Breast epithelium (tissue), 3 donors: Measurements from ENCODE around the gene MORN1.

ENCODE experiments used
- CTCF ChIP-seq, 3 donors: fragments of 450-650 bp; IDR thresholded peaks; one replicate each; pipeline ENCODE4 v1.5.1; 2016 to 2017; ENCODE audit warnings: antibody characterized with exemption in 3 of 3, mild to moderate bottlenecking in 3 of 3, moderate library complexity in 3 of 3
- POLR2A ChIP-seq: fragments of 450-650 bp; IDR thresholded peaks from one replicate; pipeline ENCODE4 v1.6.1; 2016; ENCODE audit warnings: antibody characterized with exemption, mild to moderate bottlenecking, moderate library complexity
- POLR2AphosphoS5 ChIP-seq, 3 donors: sonication (generic); formaldehyde crosslinking; IDR thresholded peaks; one replicate each; pipeline ENCODE4 v1.6.1; 2017; ENCODE audit warnings: antibody characterized with exemption in 3 of 3

DNA sequence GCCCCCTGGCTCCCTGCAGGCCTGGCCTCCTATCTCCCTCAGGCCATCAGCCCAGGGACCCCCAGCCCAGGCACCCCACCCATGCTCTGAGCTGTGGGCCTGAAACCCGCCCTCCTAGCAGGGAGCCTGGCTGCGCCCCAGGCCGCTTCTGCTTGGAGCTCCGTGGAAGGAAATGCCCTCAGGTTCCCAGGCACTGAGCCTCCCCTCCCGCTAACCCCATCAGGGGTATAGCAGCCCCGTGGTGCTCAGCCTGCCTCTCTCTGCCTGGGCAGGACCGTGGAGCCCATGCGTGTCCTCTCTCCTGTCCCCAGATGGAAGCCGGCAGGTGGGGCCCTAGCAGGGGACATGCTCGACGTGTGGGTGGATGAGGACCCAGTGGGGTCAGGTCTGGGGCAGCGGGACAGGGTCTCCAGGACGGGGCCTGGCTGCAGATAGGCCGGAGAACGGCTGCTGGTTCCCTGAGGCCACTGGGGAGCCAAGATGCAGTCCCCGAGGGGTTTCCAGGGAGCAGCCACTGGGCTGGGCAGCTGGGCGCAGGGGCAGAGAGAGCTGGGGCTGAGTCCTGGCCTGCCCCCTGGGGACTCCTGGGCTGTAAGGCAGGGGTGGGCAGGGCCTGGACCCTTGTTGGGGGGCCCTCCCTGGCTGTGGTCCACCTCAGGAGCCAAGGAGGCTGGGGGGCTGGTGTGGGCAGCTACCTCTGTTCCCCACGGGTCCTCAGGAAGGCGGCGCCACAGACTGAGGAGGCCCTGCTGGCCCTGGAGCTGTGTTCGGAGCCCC is 75.5 kb downstream of the MORN1 start:
- no peak for TF ChIP-seq CTCF (IDR thresholded peaks at IDR 0.05)
- no peak for TF ChIP-seq POLR2AphosphoS5 (IDR thresholded peaks at IDR 0.05)
- TF ChIP-seq POLR2A, result no peak
